HepG2 (cell line): Measurements from ENCODE around the gene TMEM86B. TPM values are rescaled to one million over a fixed set of nuclear protein-coding genes. Genes with fewer than 3 reads are reported as not detected.

Source experiments
- ASH2L ChIP-seq: fragments of 300-600, 200-600 bp; sonication (generic); IDR thresholded peaks from 2 replicates; pipeline ENCODE4 v1.7.0; 2017; ENCODE audit warnings: low read depth, mild to moderate bottlenecking, moderate library complexity, mixed read lengths, low read length; ENCODE audit not compliant: insufficient read length
- BCLAF1 ChIP-seq: fragments of 450-650 bp; IDR thresholded peaks from 2 replicates; pipeline ENCODE4 v1.6.1; 2017; ENCODE audit warnings: mild to moderate bottlenecking
- DZIP1 ChIP-seq: sonication (generic); formaldehyde crosslinking; IDR thresholded peaks from 2 replicates; pipeline ENCODE4 v1.5.0; 2020; ENCODE audit warnings: mild to moderate bottlenecking, missing genetic modification reagents
- ELF1 ChIP-seq: sonication (generic); formaldehyde crosslinking; IDR thresholded peaks from 2 replicates; pipeline ENCODE4 v1.4.0; 2020; ENCODE audit warnings: missing genetic modification reagents
- HIC2 ChIP-seq: sonication (generic); formaldehyde crosslinking; IDR thresholded peaks from 2 replicates; pipeline ENCODE4 v1.9.0; 2022; ENCODE audit warnings: low read depth, missing genetic modification reagents
- MEF2D ChIP-seq: sonication (generic); formaldehyde crosslinking; IDR thresholded peaks from 2 replicates; pipeline ENCODE4 v1.5.1; 2020; ENCODE audit warnings: mild to moderate bottlenecking, missing genetic modification reagents
- SALL2 ChIP-seq: sonication (generic); formaldehyde crosslinking; IDR thresholded peaks from 2 replicates; pipeline ENCODE4 v1.8.1; 2023; ENCODE audit warnings: mild to moderate bottlenecking, missing genetic modification reagents, inconsistent platforms
- SETDB1 ChIP-seq: sonication (generic); formaldehyde crosslinking; IDR thresholded peaks from 2 replicates; pipeline ENCODE4 v1.5.1; 2020; ENCODE audit warnings: missing genetic modification reagents, mild to moderate bottlenecking, borderline replicate concordance
- SIX1 ChIP-seq: sonication (generic); formaldehyde crosslinking; IDR thresholded peaks from 2 replicates; pipeline ENCODE4 v1.4.0; 2020; ENCODE audit warnings: missing genetic modification reagents, borderline replicate concordance
- ZBTB43 ChIP-seq: sonication (generic); formaldehyde crosslinking; conservative IDR thresholded peaks from 2 replicates; pipeline ENCODE4 v1.4.0; 2020; ENCODE audit warnings: missing genetic modification reagents
- ZFP62 ChIP-seq: sonication (generic); formaldehyde crosslinking; IDR thresholded peaks from 2 replicates; pipeline ENCODE4 v1.4.0; 2020; ENCODE audit warnings: missing genetic modification reagents
- ZNF280B ChIP-seq: sonication (generic); formaldehyde crosslinking; IDR thresholded peaks from 2 replicates; pipeline ENCODE4 v1.5.0; 2020; ENCODE audit warnings: missing genetic modification reagents, mild to moderate bottlenecking, borderline replicate concordance
- ZNF512 ChIP-seq: sonication (generic); formaldehyde crosslinking; IDR thresholded peaks from 2 replicates; pipeline ENCODE4 v1.4.0; 2020; ENCODE audit warnings: mild to moderate bottlenecking, missing genetic modification reagents
- ZNF879 ChIP-seq: sonication (generic); formaldehyde crosslinking; IDR thresholded peaks from 2 replicates; pipeline ENCODE4 v1.8.1; 2023; ENCODE audit warnings: missing genetic modification reagents
- ZNF891 ChIP-seq: sonication (generic); formaldehyde crosslinking; IDR thresholded peaks from 2 replicates; pipeline ENCODE4 v1.5.0; 2020; ENCODE audit warnings: mild to moderate bottlenecking, missing genetic modification reagents
- polyA plus RNA-seq, 8 experiments: library from polyadenylated mRNA; depleted of rRNA in 3 of 8; stranded (reverse) in 7 of 8; unstranded in 1 of 8; fragments of >200 nt; fragmentation: Illumina TruSeq in 4 of 8; extraction: Trizol in 4 of 8; gene quantifications; 2 replicates each; pipeline versions ENCODE4 v1.2.1 to v1.2.3, GENCODE V29; 2011 to 2016; ENCODE audit warnings: low read depth in 4 of 8, missing spikeins in 1 of 8, mixed read lengths in 1 of 8; ENCODE audit not compliant: insufficient read depth in 1 of 8
- total RNA-seq, 5 experiments: library from RNA; depleted of rRNA; stranded (reverse); fragments of >200 nt; fragmentation: Illumina TruSeq; extraction: Trizol; gene quantifications; 2 replicates each; pipeline ENCODE4 v1.2.3, GENCODE V29; 2016; ENCODE audit warnings: low read depth in 1 of 5

The TMEM86B gene
- total and polyA plus RNA-seq, 2 of the 13 experiments (the other 11 are each of a cell fraction or from before 2014, with no cell fraction given) = 7.7 to 9.6 TPM

GRCh38 chr19:55259540-55260210 is 31.1 kb upstream of the TMEM86B start (continued):
- TF ChIP-seq DZIP1 (CRISPR knock-in tag) (0 out of 2 replicates have a peak, but pooled peaks have one; percentile 46), ELF1 (CRISPR knock-in tag) (0 out of 2 replicates have a peak, but pooled peaks have one; percentile 14), ZNF280B (CRISPR knock-in tag) (0 out of 2 replicates have a peak, but pooled peaks have one; percentile 14), ZNF512 (no peak), SIX1 (CRISPR knock-in tag) (peak; percentile 11; the same call in 1 of the 2 replicates), HIC2 (no peak), SETDB1 (no peak), ZNF891 (0 out of 2 replicates have a peak, but pooled peaks have one; percentile 6), MEF2D (CRISPR knock-in tag) (0 out of 2 replicates have a peak, but pooled peaks have one; percentile 8), SALL2 (CRISPR knock-in tag) (peak; percentile 16; the same call in 1 of the 2 replicates), ZNF879 (CRISPR knock-in tag) (0 out of 2 replicates have a peak, but pooled peaks have one; percentile 27), ZBTB43 (CRISPR knock-in tag) (no peak), ASH2L (no peak), BCLAF1 (no peak), ZFP62 (no peak)
